ENCODE data around the gene UBR4.
A peak's percentile ranks its signal among the peaks of the same experiment; 100 is the strongest.

UBR4 gene

GRCh38 chr1:19139711-19140110, 70.4 kb downstream of the UBR4 start:
- peak; percentile 85 for DNase-seq (ENCODE audit: low spot score)

GRCh38 chr1:19138958-19139581, 71.0 kb downstream of the UBR4 start:
- no peak for DNase-seq (ENCODE audit: low spot score)

- no peak for DNase-seq (ENCODE audit: low spot score)
These were observed 71.7 kb downstream of the UBR4 start for GRCh38 chr1:19138331-19138730.

- DNase-seq (ENCODE audit: low spot score), result no peak
These were observed 72.9 kb downstream of the UBR4 start for GRCh38 chr1:19137158-19137557.

- no peak for DNase-seq (ENCODE audit: low spot score)
These were observed 76.7 kb downstream of the UBR4 start for GRCh38 chr1:19133360-19133759.

GRCh38 chr1:19130468-19130867, 79.6 kb downstream of the UBR4 start:
- no peak for DNase-seq (ENCODE audit: low spot score)

GRCh38 chr1:19128968-19129514, 81.0 kb downstream of the UBR4 start:
- no peak for DNase-seq (ENCODE audit: low spot score)

- no peak for DNase-seq (ENCODE audit: low spot score)
These were observed 85.8 kb downstream of the UBR4 start for GRCh38 chr1:19124273-19124672.

GRCh38 chr1:19123837-19124236, 86.2 kb downstream of the UBR4 start:
- peak; percentile 90 for DNase-seq (ENCODE audit: low spot score)

- DNase-seq (ENCODE audit: low spot score), result no peak
These were observed 87.4 kb downstream of the UBR4 start for GRCh38 chr1:19122668-19123067.

- no peak for DNase-seq (ENCODE audit: low spot score)
These were observed 88.9 kb downstream of the UBR4 start for GRCh38 chr1:19121192-19121591.

- DNase-seq (ENCODE audit: low spot score), result no peak
These were observed 90.0 kb downstream of the UBR4 start for GRCh38 chr1:19120070-19120469.

- no peak for DNase-seq (ENCODE audit: low spot score)
These were observed 94.8 kb downstream of the UBR4 start for GRCh38 chr1:19115082-19115808.

GRCh38 chr1:19113697-19114092, 96.4 kb downstream of the UBR4 start:
- DNase-seq (ENCODE audit: low spot score), result no peak

GRCh38 chr1:19112891-19113696, 97.0 kb downstream of the UBR4 start:
- DNase-seq (ENCODE audit: low spot score), result peak; percentile 65

GRCh38 chr1:19110257-19110927, 99.7 kb downstream of the UBR4 start:
- DNase-seq (ENCODE audit: low spot score), result no peak

GRCh38 chr1:19109545-19109944, 100.5 kb downstream of the UBR4 start:
- no peak for DNase-seq (ENCODE audit: low spot score)

GRCh38 chr1:19101244-19101643, 108.8 kb downstream of the UBR4 start:
- no peak for DNase-seq (ENCODE audit: low spot score)

GRCh38 chr1:19100028-19100427, 110.0 kb downstream of the UBR4 start:
- DNase-seq (ENCODE audit: low spot score), result no peak

GRCh38 chr1:19096990-19097389, 113.1 kb downstream of the UBR4 start:
- no peak for DNase-seq (ENCODE audit: low spot score)

- DNase-seq (ENCODE audit: low spot score), result peak; percentile 77
These were observed 113.8 kb downstream of the UBR4 start for GRCh38 chr1:19096036-19096833.

Data from cerebellar cortex (tissue), 1 donor.